Epithelial cell of proximal tubule (primary cell): Measurements from ENCODE around the gene ACTN3. TPM values are rescaled to one million over a fixed set of nuclear protein-coding genes. Genes with fewer than 3 reads are reported as not detected.

Experiments used
- DNase-seq: peaks from one replicate; pipeline ENCODE4 v3.0.0-alpha.2; 2011; ENCODE audit warnings: low read depth
- H3K4me3 ChIP-seq: 2 replicates; pipeline ENCODE4 v1.5.1; 2011; ENCODE audit warnings: low read depth, mild to moderate bottlenecking, low read length
- CTCF ChIP-seq: conservative IDR thresholded peaks from 2 replicates; pipeline ENCODE4 v1.5.1; 2012; ENCODE audit warnings: low read depth, mild to moderate bottlenecking, low read length
- total RNA-seq: library from RNA; depleted of rRNA; stranded (reverse); fragments of >200 nt; gene quantifications from 2 replicates; pipeline ENCODE4 v1.2.3, GENCODE V29; 2015

ACTN3 gene
- total RNA-seq, 1 donor from 2014 or later: not detected

GRCh38 chr11:66589996-66590675 lies 43.4 kb downstream of the ACTN3 start:
- no peak for DNase-seq
- no peak overlapping the region for H3K4me3 ChIP-seq
- no peak for TF ChIP-seq CTCF

- DNase-seq: no peak
- no peak overlapping the region for H3K4me3 ChIP-seq
- TF ChIP-seq CTCF: no peak
Observed at GRCh38 chr11:66591175-66591574, 44.5 kb downstream of the ACTN3 start.

- peak; percentile 27 for DNase-seq
- peak; percentile 55 for TF ChIP-seq CTCF
- H3K4me3 ChIP-seq: peak within 1 kb of the TSS; percentile 90
Observed at GRCh38 chr11:66592457-66593302, 46.0 kb downstream of the ACTN3 start, which contains the start of the genes CCDC87 and CCS. TSS of gene CCDC87 (minus strand) at chr11:66593063. CDS start at chr11:66593015, 48 bp downstream. TSS of gene CCS (plus strand) at chr11:66593185. CDS start at chr11:66593262, 77 bp downstream.

- no peak for DNase-seq
- TF ChIP-seq CTCF: no peak
- peak overlapping the region; percentile 90 for H3K4me3 ChIP-seq
Observed at GRCh38 chr11:66593303-66593635, 46.6 kb downstream of the ACTN3 start.

GRCh38 chr11:66593650-66594049 lies 46.9 kb downstream of the ACTN3 start:
- no peak for DNase-seq
- TF ChIP-seq CTCF: no peak
- peak overlapping the region; percentile 90 for H3K4me3 ChIP-seq

- no peak for TF ChIP-seq CTCF
- no peak for DNase-seq
- H3K4me3 ChIP-seq: no peak overlapping the region
Observed at GRCh38 chr11:66595245-66595904, 48.7 kb downstream of the ACTN3 start.
